Activated T-cell treated with anti-CD3 and anti-CD28 coated beads, Interleukin-2, amount 50 U/mL, for 1 hour (primary cell): ENCODE measurements around the gene NELL1.

Source experiments
- DNase-seq: peaks from one replicate; pipeline ENCODE4 v3.0.0-alpha.2; 2020

Gene NELL1

DNA sequence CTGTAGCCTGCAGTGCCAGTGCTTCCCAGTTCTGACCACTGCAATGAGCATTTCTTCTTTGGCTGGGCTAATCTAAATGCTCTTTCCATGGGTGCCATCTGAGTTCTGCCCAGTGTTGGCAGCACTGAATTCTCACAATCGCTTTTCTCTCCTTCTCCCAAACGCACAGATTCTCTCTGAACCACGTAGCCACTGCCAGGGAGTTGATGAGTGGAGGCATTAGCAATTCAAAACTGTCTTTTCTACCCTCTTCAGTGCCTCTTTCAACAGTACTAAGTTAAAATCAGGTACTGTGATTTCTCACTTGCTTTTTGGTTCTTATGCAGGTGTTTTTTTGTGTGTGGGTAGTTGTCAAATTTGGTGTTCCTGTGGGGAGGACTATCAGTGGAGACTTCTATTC lies 778.5 kb downstream of the NELL1 start:
- DNase-seq = no peak

DNA sequence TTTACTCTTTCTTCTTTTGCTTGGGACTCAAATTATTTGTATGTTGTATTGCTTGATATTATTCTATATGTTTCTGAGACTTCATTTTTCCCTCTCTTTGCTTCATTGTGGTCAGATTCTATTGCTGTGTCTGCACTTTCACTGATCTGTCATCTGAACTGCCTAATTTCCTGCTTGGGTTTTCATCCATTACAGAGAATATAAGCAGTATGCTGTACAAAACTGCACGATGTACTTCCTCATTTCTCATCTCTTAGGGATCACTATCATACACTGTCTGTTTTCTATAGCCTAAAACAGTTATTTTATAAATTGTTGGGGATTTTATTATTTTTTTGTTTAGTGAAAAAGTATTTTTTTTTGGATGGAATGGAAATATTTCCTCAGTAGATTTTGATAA lies 786.8 kb downstream of the NELL1 start:
- no peak for DNase-seq

DNA sequence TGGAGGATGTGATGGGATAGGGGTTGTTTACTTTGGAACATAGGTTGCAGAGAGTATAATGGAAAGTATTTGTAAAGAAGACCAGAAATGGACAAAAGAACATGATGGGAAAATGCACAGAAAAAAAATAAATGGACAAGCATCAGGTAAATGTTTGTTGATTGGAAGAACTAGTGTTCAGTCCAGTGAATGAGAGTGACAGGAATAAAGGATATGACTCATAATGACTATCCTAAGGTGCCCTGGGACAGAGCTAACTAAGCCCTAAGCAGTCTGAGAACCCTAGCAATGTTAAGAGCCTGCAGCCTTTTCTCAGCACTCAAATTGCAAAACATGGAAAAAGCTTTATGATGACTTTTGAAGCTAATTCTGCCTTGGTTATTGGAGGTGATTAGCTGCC lies 790.7 kb downstream of the NELL1 start:
- no peak for DNase-seq

DNA sequence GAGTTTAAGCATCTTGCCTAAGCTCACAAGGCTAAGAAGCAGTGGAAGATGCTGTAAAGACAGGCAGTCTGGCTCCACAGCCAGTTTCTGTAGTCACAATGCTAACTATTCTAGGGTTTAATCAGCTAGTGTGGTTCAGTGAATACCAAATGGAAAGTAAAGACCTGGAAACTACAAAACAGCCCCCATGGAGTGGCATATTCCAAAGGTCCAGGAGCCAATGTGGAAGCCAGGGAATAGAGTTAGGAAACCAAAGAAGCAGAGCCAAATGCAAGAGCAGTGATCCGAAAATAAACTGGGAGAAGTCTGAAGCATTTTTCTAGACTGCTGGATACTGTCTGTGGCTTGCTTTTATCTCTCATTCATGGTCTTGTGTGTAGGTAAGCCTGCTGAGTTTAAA lies 792.3 kb downstream of the NELL1 start:
- DNase-seq = no peak

DNA sequence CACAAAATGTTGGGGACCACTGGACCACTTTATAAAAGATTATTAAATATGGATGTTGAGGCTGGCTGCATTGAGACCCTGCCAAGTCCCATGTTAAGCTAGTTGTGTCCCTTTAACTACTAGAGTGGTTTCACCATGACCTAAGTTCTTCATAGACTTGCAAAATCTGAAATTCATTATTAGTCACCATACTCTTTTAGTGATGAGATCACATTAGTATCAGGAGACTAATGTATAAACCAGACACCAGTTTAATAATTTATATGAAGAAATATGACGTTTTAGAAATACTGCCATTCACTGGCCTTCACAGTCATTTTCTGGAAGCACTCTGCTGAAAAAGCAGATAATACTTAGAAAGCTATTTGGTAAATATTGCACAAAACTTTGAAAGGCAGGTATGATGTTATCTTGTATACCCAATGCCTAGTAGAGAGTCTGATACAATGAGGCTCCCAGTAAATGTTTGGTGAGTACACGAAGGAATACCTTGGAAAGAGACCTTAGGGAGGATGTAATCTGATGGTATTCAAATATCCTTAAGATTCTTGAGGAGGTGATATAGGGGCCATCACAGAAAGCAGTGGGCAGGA lies 795.3 kb downstream of the NELL1 start:
- no peak for DNase-seq

DNA sequence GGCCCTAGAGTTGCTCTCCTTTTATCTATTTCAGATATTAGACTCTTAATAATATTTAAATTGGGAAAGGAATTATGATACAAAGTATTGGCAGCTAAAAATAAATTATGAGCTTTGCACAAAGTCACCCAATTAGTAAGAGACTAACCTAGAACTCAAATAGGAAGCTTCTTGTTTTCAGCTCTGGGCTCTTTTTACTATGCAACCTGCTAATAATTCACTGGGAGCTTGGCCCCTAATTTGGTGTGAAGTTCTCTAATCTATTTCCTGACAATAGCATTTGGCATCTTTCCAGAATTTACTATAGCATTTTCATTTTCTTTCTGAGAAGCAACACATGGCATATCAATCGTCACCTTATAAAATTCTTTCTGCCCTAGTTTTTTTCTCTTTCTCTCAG lies 795.8 kb downstream of the NELL1 start:
- DNase-seq = no peak

DNA sequence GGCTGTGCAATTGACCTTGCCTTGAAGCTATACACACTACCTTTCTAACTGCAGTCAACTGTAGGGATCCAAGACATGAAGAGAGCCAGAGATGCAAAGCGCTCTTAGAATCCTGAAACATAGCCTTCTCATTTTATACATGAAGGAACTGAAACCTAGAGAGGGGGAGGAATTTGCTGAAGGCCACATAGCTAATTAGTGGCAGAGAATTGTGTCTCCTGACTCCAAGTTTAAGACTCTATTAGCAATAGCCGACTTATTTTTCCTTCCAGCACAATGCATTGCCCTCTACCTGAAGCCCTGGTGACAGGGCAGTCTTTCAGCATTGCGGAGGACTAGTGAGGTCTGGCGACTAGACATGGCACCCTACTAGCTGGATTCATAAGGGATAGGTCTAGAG lies 796.5 kb downstream of the NELL1 start:
- no peak for DNase-seq

DNA sequence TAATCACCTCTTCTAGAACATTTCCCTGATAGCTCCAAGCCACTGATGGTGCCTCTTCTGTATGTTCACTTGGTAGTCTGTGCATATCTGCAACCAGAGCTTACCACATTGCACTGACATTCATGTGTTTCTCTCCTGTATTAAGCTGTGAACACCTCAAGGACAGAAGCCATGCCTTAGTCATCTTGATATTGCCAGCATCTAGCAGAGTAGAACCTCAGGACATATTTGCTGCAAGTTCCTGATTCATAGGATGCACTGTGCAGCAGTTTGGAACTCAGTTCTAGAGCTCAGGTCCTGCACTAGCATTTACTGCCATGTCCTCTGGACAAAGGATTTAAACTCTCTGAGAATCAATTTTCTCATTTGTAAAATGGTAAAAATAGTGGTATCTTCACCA lies 801.1 kb downstream of the NELL1 start:
- DNase-seq = no peak

DNA sequence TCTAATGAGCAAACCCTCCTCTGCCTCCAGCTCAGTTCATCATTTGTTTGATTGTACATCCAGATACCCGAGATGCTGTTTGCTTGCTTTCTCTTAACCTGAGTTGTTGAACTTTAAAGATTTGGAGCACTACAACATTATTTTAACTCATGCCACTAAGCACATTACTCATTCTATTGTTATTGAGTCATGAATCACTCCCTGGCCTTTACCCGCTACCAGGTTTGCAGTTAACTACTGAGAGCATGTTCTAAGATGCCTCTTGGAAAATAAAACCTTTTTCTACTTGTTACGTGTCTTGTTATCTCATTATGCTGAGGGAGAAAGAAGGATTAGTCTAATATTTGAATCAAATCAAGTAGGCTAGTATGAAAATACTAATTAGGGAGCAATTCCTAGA lies 802.9 kb downstream of the NELL1 start:
- DNase-seq = no peak

DNA sequence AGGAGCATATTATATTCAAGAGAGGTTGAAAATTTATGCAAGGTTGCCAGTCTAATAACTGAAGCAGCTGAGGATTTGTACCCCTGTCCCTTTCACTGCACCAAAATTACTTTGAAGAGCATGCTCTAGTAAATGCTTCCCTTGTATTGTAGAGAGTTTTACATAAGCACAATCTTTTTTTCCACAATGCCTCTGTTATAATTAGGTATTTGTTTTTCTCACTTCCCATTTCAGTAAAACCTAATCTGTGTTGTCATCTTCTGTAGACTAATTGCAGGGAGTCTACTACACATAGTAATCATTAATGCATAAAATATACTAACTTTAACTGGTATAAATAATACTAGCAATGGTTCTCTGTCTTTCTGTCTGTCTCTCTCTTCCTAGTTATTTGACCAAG lies 805.1 kb downstream of the NELL1 start:
- DNase-seq = no peak

DNA sequence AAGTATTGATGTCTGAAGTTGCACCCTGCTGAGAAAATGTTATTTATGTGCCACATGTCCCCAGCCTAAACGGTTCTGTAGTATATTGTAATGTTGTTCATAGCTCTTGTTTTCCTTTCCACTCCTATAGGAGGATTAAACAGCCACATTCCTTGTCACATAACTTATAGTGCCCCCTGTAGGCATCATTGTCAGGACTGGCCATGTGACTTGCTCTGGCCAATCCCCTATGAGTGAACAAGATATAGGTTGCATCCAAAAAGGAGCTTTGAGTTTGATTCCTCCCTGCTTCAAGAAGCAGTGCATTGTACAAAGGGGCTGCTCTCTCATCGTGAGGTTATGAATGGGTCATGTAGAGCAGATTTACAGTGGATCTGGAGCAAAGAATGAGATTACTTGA lies 805.9 kb downstream of the NELL1 start:
- DNase-seq = no peak

DNA sequence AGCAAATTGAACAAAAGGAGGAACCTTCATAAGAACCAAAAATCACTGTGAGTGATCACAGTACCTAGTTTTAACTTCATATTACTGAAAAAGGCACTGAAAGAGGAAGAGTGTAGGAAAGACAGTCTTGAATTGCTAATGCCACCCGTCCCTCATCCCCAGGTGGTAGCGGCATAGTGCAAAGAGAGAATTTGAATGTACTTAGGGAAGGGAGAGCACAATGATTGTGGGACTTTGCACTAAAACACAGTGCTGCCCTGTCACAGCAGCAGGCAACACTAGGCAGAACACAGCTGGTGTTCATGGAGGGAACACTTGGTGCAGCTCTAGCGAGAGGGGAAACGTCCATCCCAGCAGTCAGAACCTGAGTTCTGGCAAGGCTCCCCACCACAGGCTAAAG lies 807.2 kb downstream of the NELL1 start:
- no peak for DNase-seq

DNA sequence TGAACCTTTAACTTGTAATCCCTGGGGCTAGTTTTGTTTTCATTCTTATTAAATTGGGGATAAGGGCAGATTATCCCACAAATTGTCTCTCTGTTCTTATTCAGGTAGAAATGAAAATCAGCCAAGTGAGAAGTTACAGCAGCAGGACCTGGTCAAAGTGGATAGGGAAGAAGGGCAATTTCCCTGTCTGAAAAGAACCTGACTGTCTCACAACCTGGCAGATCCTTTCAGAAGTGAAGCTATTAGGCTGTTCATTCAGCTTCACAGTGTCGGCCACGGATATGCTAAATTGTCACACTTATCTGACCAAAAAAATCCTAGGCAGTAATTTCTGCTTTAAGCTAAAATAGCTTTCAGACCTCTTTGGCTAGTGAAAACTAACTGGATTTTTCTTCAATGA lies 810.9 kb downstream of the NELL1 start:
- DNase-seq = no peak

DNA sequence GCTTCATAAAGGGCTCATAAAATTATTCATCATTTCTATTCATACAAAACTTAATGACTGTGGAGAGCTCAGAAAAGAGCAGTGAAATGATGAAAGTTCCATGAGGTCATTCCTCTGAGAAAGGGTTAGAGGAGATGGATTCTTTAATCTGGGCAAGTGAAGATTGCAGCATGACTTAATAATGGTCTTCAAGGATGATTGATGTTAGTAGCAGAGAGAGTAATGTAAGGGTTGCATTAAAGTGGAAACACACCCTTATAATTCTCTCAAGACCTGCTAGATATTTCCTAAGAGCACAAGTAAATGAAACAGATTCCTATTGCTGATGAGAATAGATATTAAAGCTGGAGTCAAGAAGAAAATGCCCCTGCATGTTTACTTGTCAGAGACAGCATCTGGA lies 811.9 kb downstream of the NELL1 start:
- DNase-seq = no peak

DNA sequence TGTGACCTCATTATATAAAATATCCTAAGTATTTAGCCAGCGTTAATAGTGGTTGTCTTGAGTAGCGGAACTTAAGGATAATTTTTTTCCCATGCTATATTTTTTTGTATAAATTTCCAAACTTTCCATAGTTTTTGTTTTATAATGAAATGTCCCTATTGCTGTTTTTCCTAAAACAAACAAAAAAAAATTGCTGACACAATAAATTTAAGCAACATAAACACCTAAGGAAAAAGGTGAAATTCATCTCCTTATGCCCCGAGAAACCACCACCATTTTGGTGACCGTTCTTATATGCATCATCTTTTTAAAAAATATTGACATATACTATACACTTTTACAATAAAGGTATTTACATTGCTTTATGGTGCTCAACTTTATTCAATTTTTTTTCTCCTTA lies 814.7 kb downstream of the NELL1 start:
- no peak for DNase-seq

DNA sequence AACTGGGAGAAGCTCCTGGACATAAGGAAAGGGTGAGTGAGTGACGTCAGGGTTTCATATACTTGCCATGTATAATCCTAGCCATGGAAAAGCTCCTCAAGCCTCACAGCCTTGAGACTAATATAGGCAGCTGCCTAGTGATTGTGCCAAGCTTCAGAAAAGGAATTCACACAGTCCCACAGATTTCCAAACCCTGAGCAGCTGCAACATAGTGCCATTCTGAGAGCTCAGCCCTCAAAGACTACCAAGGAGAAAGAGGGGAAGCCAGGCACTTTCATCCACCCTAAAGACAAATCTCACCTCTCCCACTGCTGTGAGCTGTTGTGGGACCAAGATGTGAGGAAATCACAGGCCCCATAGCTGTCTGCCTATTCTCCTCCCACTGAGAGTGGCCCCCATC lies 815.6 kb downstream of the NELL1 start:
- no peak for DNase-seq

DNA sequence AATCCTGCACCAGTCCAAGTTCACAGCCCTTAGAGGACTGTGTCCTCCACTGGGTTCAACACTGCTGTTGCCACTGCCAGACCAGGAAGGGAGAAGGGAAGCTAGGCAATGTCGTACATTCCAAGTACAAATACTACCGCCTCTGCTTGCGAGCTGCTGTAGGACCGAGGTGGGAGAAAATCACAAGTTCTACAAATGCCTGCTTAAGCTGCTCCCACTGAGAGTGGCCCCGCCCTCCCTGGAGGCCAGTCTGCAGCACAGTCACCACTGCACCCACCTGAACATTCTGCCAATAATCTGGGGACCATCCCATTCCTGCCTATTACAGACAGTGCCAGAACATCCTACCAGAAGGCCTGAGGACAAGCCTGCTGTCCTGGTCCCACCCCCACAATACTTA lies 816.0 kb downstream of the NELL1 start:
- no peak for DNase-seq

DNA sequence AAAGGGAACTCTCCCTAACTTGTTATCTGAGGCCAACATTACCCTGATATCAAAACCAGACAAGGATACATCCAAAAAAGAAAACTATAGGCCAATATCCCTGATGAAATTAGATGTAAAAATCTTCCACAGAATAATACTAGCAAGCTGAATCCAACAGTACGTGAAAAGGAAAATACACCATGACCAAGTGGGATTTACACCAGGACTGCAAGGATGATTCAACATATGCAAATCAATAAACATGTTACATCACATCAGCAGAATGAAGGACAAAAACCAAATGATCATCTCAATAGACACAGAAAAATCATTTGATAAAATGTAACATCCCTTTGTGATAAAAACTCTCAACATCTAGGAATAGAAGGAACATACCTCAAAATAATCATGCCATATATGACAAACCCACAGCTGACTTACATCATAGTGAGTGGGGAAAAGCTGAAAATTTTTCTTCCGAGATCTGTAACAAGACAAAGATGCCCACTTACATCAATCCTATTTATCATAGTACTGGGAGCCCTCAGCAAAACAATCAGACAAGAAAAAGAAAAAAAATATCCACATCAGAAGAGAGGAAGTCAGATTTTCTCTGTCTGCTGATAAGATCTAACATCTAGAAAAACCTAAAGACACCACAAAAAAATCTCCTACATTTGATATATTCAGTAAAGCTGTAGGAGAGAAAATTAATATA lies 820.2 kb downstream of the NELL1 start:
- no peak for DNase-seq

DNA sequence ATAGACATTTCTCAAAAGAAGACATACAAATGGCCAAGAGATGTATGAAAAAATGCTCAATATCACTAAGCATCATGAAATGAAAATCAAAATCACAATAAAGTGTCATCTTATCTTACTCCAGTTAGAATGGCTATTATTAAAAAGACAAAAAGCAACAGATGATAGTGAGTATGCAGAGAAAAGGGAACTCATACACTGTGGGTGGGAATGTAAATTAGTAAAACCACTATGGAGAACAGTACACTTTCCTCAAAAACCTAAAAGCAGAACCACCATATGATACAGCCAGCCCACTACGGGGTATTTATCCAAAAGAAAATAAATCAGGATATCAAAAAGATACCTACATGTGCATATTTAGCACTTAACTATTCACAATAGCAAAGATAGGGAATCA lies 823.5 kb downstream of the NELL1 start:
- no peak for DNase-seq

DNA sequence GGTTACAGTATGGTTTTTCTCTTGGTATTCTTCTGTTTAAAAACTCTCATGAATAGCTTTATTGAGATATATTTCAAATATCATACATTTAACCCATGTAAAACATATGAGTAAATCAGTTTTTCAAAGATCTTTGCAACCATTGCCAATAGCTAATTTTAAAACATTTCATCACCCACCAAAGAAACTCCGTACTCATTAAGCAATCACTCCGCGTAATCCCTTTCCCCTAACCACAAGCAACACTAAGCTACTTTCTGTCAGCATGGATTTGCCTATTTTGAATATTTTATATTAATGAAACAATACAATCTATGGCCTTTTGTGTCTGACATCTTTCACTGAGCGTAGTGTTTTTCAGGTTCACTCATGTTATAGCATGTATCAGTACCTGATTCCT lies 825.6 kb downstream of the NELL1 start:
- no peak for DNase-seq

DNA sequence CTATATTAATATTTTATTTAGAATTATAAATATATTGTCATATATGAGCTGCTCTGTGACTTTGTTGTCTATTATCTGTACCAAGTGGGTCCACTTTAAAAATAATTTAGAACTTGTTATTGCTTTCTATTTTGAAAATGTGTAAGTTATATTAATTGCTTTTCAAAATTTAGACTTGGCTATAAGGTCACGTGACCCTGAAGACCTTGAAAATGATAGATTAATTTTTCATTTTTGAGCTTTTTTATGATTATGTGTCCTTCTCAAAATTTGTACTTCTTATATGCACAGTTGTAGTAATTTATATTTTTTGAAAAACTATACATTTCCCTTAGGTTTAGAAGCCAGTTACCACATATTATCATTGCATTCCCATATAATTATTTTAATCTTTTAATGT lies 826.5 kb downstream of the NELL1 start:
- DNase-seq = no peak

DNA sequence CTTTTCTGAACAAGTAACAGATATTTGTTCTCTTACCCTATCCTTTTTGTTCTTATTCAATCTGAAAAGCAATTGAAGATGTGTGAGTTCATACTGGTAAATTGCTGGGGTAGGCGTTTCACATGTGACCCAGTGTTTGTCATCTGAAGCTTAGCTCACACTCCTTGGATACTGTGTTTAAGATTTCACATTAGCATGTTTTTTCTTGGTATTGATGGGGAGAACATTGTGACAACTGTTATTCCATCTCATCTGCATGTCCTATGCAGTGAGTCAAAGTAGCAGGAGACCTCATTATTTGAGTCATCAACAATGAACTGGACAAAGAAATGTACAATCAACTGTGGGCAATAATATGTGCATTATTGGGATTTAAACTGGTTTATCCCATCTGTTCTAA lies 831.9 kb downstream of the NELL1 start:
- DNase-seq = no peak

DNA sequence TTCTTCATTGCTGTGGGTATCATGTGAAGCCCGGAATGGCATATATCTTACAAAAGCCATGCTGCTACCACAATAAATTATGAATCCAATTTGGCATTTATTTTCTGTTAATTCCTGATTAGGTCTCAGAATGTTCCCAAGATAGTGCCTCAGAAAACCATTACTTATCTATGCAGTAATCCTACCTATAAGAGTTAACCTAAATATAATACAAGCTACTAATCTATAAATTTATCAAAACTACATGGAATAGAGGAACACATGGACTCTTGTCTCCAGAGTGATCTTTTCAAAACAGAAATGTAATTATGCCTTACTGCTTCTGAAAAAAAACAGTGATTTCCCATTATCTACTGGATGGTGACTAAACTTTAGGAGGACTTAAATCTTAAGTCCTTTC lies 835.7 kb downstream of the NELL1 start:
- DNase-seq = no peak

DNA sequence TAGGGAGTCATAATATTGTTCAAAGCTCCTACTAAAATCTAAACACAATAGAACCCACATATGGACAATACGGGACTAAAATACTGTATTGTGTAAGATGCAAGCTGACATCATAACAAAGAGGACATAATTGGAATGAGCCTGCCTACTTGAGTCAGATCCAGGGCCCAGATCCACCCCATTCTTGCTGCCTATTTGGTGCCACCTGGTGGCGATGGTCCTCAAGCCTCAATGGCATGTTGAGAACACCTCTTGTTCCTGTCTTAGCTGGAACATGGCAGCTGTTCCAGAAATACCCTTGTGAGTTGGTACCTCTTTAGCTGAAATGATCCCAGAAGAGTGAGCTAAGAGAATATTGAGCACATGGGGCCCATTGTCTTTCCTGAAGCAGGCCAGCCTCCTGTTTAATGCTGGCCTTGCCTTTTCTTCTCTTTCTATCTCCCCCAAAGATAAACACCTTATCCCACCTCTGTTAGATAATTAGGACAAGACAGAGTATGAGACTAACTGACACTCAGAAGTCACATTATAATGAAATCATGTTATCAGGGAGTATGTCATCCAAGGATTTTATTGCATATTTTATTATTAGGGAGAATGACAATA lies 842.6 kb downstream of the NELL1 start:
- DNase-seq = no peak

DNA sequence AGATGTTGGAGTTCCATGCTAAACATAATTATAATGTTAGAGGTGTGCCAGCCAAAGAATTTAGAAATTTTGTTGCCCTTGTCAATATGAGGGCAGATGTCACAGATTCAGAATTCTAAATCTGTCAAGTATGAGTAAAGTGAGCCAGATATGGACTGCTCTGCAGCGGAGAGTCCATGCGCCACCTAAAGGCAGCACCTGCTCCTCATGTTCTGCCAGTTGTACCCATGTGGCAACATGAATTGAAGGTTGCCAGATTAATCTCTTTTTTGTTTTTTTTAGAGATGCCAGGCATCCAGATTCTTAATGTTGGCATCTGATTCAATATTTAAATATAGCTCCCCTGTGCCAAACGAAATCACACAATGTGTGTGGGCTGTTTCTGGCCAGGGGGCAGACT lies 844.9 kb downstream of the NELL1 start:
- no peak for DNase-seq
